Right ventricle myocardium inferior (tissue), 1 donor: ENCODE results near the gene DDIT4. TPM values are rescaled to one million over a fixed set of nuclear protein-coding genes. Genes with fewer than 3 reads are reported as not detected.
"Not testable (repeated sequence)": the region's sequence is repeated elsewhere in the genome, so short reads cannot be mapped to it uniquely, and the experiment has no call there.

Experiments used
- ATAC-seq: fragments of 200-7000 bp; cut with Tn5 transposase; one replicate; pipeline ENCODE4 v1.9.1; 2020; ENCODE audit warnings: mild to moderate bottlenecking, moderate library complexity
- DNase-seq: peaks from one replicate; pipeline ENCODE4 v3.0.0; 2021; ENCODE audit errors: missing footprints
- intact Hi-C: fragments of 100-400 bp; cut with DNase I; formaldehyde crosslinking; loops from one replicate; pipeline ENCODE4 v1.11.0; 2022
- total RNA-seq: library from RNA; stranded (reverse); fragmentation: NEBNext Ultra II Directional; extraction: Animal tissue kit (Norgen Biotek cat#: 25700); gene quantifications from one replicate; pipeline ENCODE4 v1.2.1, GENCODE V29; 2021
- donor health status: DM: no; HTN: yes; CAD: no; lungs with severe emphysema.

The DDIT4 gene
- total RNA-seq, 1 donor from 2014 or later, result 71.4 TPM

DNA sequence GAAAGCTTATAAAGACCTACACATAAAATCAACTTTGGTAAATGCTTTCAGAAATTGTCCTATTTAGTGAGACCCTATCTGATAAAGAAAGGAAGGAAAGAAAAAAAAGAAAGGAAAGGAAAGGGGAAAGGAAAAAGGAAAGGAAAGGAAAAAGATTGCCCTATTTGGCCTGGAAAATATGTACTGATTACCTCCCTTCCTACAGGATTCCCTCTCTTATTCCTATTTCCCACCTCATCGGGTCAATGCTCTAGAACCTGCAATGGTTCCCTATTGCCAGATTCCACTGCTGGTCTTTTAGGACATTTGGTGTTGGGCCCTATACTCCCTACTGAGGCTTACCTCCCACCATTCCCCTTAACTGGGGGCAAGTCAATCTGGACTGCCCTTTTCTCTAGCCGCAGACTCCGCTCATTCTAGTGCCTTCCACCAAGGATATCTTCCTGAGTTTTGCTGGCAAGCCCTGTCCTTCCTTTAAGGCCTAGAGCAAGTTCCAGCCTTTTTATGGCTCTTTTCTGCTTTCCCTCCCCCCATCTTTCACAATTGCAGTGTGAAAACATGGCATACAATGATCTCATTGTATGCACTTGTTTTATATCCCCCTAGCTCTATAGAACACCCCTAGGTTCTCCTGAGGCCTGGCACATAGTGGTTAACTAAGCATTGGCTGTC, 4.4 kb downstream of the DDIT4 start:
- DNase-seq (no peak), ATAC-seq (no peak)
- intact Hi-C loops, result loop anchor here (5.0 kb wide), 1 partner anchor 39 kb away; no protein-coding TSS in a partner anchor

DNA sequence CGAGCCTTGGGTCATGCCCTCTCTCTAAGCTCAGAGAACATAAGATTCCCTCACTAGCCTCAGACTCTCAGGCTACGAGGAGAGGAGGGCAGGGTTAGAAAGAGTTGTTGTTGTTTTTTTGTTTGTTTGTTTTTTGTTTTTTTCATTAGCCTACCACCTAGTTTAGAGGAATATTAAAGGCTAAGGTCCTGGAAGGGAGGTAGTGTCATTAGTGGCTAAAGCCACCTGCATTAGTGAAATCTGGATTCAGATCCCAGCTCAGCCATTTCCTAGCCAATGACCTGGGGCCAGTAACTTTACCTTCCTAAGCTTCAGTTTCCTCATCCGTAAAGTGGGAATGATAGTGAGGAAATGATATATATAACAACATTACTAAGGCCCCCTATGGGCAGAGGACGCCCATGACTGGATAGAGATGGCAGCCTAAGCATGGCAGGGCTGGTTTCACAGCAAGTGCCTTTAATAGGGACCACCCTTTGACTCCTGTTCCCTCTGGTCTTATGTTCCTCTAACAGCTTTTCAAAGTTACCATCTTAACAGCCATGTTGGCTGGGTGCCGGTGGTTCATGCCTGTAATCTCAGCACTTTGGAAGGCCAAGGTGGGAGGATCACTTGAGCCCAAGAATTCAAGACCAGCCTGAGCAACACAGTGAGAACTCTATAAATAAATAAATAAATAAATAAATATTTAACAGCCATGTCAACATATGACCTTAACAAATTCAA, 5.1 kb downstream of the DDIT4 start:
- intact Hi-C loops, result loop anchor here (5.0 kb wide), 1 partner anchor 38 kb away; no protein-coding TSS in a partner anchor
- DNase-seq, result no peak
- ATAC-seq, result no peak

DNA sequence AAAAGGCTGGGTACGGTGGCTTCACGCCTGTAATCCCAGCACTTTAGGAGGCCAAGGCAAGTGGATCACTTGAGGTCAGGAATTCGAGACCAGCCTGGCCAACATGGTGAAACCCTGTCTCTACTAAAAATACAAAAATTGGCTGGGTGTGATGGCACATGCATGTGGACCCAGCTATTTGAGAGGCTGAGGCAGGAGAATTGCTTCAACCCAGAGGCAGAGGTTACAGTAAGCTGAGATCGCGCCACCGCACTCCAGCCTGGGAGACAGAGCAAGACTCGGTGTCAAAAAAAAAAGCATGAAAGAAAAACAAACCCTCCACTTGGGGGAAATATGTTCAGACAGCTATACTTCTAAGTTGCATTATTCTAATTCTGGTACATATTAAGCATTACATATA, 5.9 kb downstream of the DDIT4 start:
- intact Hi-C loops, result loop anchor here (5.0 kb wide), 1 partner anchor 38 kb away; no protein-coding TSS in a partner anchor
- DNase-seq, result not testable (repeated sequence)

DNA sequence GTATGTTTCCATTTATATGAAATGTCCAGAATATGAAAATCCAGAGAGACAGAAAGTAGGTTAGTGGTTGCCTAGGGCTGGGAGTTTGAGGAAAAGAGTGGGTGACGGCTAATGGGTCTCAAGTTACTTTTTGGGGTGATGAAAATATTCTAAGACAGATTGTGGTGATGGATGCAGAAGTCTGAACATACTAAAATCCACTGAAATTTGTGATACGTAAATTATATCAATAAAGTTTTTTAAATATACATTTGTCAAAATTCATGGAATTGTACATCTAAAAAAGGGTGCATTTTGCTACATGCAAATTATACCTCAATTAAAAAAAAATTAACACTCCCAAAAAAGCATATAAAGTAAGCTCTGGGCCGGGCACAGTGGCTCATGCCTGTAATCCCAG, 9.4 kb downstream of the DDIT4 start:
- intact Hi-C loops, result no loop called here
- DNase-seq (no peak), ATAC-seq (no peak)

More for the DNA sequence above, 5.9 kb downstream of the DDIT4 start:
- not testable (repeated sequence) for ATAC-seq

DNA sequence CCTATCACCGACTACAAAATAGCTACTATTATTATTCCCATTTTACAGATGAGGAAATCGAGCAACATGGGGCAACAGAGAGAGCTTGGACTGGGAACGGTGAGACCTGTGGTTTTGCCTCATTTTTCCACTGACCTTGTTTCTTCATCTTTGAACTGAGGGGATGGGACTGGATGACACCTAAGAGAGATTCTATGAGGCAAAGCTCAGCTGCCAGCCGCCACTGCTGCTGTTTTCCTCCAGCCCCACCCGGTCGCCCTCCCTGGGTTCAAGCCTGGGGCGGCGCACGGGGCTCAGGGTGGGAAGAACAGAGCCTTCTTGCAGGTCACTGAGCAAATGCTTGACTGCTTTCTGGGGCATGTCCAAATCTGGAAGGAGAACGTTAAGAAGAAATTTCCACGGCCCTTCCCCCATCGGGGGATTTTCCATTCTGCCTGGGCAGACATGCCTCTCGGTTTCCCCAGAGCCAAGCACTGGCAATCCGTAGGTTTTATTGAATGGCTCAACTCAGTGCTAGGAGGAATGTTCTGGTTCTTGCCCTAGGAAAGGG, 12.3 kb downstream of the DDIT4 start:
- no peak for DNase-seq
- intact Hi-C loops, result no loop called here
- ATAC-seq, result no peak

DNA sequence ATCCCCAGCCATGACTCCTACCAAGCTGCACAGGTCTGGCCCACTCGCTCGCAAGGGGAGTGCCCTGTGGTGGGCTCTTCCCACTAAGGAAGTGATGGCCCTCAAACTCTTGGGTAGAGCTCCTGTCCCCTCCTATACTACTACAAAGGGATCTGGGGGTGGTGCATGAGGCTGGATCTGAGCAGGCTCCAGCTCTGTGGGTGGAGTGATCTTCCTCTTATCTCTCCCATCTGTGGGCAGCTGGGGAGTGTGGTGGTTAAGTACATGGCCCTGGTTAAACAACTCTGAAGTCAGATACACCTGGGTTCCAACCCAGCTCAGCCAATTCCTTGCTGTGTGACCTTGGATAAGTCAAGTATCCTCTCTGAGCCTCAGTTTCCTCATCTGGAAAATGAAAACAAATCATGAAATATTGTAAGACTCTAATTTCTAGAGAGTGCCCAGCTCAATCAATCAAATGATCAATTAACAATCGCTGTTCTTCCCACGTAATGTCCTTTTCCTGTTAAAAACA, 17.4 kb downstream of the DDIT4 start:
- DNase-seq (no peak), ATAC-seq (no peak)
- intact Hi-C loops, result no loop called here

DNA sequence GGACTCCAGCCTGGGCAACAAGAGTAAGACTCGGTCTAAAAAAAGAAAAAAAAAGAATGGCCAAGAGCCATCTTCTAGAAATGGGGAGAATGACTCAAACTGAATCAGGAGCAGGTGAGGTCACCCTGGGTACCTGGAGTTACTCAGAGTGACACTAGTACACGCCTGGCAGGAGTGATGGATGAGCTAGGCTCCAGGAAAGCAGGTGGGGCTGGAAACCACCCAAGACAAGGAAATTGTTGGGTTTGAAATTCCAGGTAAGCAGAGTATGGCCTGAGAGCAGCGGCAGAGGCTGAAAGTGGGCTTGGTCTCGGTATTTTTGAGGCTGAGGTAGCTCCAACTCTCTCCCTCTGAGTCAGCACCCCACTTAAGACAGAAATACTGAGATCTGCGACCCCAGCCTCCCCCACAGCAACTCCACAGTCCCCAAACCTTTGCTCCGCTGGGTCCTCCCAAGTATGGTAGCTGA, 18.5 kb downstream of the DDIT4 start:
- intact Hi-C loops, result no loop called here
- ATAC-seq, result no peak
- no peak for DNase-seq

DNA sequence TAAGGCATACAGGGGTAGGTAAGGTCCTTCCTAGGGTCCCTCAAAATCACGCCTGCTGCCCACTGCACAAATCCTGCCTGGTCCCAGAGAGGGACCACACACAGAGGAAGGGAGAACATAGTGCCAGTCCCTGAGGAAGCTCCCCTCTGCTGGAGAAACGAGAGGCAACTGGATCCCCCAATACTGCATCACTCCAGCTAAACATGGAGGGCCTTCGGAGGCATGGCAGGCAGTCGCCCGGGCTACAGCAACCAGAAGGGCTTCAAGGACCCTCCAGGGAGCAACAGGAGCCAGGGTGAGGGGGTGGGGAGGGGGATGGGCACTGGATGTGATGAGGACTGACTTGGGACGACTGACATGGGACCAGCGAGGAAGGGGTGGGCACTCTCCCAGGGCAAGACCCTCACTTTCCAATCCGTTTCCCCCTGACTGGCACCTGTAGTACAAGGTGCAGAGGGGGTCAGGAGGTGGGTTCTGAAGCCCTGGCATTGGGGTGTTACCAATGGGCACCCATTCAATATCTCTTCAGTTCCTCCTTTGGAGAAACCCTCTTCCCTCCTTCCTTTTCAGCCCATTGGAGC, 21.7 kb downstream of the DDIT4 start:
- ATAC-seq (no peak), DNase-seq (no peak)
- intact Hi-C loops, result no loop called here

DNA sequence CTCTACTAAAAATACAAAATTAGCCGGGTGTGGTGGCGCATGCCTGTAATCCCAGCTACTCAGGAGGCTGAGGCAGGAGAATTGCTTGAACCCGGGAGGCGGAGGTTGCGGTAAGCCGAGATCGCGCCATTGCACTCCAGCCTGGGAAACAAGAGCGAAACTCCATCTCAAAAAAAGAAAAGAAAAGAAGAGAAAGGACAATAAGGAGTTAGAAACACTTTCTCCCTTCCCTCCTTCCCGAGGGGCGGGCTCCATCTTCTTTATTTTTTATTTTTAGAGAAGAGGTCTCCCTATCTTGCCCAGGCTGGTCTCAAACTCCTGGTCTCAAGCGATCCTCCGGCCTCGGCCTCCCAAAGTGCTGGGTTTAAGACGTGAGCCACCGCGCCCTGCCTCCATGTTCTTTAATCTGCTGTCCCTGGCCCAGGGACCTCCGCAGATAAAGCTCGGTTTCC, 23.1 kb downstream of the DDIT4 start:
- not testable (repeated sequence) for ATAC-seq, DNase-seq
- intact Hi-C loops, result loop anchor here (2.0 kb wide), 1 partner anchor 22 kb away; no protein-coding TSS in a partner anchor

DNA sequence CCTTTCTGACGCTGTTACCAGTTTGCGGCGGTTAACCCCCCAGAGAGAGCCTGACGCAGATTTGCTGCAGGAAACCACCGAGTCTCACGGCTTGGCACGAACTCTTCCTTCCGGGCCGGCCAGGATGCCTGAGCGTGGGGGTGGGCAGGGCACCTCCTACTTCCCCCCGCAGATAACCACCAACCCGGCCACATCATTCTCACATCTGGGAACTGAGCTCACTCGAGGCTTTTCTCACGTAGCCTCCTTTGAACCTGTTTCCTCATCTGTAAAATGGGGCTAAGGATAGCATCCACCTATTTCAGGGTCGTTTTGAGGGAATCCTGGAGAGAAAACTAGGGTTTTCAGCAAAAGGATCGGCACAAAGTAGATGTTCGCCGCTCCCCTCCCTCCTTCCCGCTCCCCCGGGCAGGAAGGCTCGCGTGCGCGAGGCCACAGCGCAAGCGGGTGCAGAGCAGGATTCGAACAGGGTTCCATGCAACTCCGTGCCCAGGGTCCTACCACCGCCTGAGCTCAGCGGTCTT, 23.6 kb downstream of the DDIT4 start:
- intact Hi-C loops, result loop anchor here (2.0 kb wide), 1 partner anchor 23 kb away; no protein-coding TSS in a partner anchor
- DNase-seq, result peak; percentile 94
- ATAC-seq, result peak; percentile 73

DNA sequence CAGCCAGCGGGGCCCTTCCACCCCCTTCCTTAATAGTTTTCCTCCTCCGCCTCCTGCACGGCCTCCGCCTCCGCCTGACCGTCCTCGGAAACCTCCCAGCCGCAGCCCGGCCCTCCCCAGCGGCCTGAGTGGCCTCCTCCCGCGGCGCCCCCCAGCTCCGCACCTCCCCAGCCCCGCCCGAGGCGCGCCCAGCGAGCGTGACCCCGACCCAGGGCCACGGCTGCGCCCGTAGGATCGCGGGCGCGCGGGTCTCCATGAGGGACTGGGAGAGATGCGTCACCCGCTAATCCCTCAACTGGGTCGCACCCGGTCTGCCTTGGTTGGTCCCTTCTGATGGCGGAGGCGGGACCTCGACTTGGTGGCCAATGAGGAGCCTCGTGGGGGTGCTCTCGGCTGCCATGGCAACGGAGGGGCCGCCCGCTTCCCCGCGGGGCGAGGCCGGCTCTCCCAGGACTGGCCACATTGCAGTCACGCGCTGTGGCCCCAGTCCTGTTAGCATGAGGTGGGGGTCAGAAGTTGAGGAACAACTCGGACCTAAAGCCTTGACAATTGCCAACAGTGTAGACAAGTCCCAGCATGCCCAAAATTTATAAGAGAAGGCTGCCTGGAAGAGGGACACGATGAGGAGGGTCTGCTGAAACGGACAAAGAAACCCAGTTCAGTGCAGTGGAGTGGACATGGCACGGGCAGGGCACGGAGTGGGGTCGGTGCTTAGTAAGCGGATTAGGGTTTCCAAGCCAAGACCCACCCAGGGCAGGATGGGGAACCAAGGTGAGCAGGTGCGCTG, 24.3 kb downstream of the DDIT4 start:
- intact Hi-C loops, result loop anchor here (2.0 kb wide), 2 partner anchors 21 to 23 kb away; no protein-coding TSS in a partner anchor
- DNase-seq, result peak; percentile 98
- ATAC-seq, result peak; percentile 97

DNA sequence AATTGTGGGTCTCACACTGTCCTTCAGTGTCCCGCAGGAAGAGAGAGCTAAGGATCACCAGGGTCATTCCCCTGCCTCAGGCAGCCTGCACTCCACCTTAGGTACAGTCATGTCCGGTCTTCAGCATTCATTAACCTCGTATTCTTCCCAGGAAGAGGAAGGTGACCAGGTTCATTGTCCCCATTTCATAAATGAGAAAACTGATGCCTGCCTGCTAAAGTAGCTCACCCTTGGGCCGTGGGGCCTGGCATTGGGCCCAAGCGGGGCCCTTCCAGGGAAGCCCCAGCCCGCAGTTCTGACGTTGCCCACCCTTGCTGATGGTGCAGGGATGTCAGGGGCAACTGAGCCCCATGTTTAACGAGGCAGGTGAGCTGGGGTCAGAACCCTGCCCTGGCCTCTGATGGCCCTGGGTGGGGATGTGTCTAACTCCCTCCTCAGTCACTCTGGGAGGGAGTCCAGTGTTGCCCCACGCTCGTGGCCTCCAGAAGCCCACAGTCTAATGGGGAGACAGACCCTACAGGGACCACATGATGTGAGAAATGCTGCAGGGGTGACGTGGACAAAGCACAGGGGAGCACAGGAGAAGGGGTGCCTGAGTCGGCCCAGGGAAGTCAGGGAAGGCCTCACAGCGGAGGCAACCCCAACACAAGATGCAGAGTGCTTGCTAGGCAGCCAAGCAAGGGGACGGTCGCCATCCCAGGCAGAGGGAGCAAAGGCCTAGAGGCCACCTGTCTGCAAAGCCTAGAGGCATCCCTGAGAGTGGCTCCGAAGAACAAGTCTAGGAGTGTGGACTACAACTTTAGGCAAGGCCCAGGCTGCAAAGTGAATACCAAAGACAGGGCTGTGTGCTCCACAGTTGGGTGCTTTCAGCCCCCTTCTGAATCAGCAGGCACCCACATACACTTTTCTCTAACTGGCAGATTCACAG, 25.1 kb downstream of the DDIT4 start:
- ATAC-seq (no peak), DNase-seq (no peak)
- intact Hi-C loops, result loop anchor here (2.0 kb wide), 1 partner anchor 20 kb away; no protein-coding TSS in a partner anchor

DNA sequence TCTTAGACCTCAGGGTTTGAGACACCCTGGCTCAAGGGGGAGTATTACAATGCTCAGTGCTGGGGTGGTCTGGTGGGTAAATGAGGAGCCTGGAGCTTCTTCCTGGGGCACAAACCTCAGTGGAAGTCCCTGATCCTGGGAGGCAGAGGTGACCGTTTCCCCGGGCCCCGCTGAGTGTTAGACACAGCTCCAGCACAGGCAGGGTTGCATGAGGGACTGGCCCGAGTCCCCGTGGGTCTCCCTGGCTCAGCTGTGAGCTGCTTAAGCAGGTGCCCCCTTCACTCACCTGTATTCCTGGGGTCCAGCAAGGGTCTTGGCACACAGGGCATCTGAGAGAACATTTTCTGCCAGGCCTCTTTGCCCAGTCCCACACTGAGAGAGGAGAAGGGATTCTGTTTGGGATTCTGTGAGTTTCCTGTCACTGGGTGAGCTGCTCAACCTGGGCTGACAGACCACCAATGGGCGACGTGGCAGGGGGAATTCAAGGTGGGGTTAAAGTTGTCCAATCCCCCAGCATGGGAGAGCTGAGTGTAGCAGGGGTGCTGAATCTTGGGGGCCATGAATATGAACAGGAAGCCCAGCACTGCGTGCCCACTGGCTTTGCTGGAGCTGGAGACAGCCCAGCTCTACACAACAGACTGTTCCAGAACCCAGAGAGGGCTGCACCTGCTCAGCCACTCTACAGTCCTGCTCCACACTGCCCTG, 29.9 kb downstream of the DDIT4 start:
- DNase-seq (no peak), ATAC-seq (no peak)
- intact Hi-C loops, result no loop called here

DNA sequence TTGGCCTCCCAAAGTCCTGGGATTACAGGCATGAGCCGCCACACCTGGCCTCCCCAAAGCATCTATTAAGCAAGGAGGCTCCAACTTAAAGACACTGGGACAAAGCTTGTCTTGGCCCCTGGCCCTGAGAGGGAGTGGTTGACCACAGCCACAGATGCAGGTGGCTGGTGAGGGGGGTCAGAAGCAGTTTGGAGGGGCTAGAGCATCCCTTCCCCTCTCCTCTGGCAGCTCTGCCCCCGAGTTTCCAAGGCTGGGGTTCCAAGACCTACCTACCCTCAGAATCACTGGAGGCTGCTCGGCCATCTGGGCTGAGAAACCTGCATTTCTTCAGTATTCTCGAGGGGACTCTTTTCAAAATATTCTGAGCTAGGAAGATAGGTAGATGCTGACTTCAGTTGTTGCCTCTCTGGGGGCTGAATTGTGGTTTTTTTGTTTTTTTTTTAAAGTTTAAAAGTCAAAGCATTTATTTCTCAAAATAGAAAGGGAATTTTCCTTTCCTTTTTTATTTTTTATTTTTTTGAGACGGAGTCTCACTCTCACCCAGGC, 32.6 kb downstream of the DDIT4 start:
- intact Hi-C loops, result no loop called here
- ATAC-seq, result no peak
- DNase-seq, result no peak

DNA sequence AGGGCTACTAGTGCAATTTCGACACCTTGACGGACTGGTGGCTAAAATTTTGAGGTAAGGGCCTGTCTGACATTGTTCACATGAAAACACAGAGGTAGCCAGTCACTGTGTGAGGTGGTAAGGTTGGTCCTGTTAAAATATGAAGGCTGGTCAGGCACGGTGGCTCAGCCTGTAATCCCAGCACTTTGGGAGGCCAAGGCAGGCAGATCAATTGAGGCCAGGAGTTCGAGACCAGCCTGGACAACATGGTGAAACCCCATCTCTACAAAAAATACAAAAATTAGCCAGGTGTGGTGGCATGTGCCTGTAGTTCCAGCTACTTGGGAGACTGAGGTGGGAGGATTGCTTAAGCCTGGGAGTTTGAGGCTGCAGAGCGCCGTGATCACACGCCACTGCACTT, 34.0 kb downstream of the DDIT4 start:
- DNase-seq, ATAC-seq, intact Hi-C loops: not testable (repeated sequence)
